Lung (tissue), 12 donors: Measurements from ENCODE around the gene BAD. TPM values are rescaled to one million over a fixed set of nuclear protein-coding genes. Genes with fewer than 3 reads are reported as not detected.
"Not testable (repeated sequence)": the region's sequence is repeated elsewhere in the genome, so short reads cannot be mapped to it uniquely, and the experiment has no call there.

Experiments
- ATAC-seq: fragments of 200-7000 bp; cut with Tn5 transposase; one replicate; pipeline ENCODE4 v1.9.1; 2020; ENCODE audit warnings: moderate number of reproducible peaks; ENCODE audit not compliant: insufficient read depth, low FRiP score
- DNase-seq, 3 donors: peaks; one replicate each; pipeline ENCODE4 v3.0.0-alpha.2; 2013 to 2017
- H3K27ac ChIP-seq, 2 donors: one replicate each; pipeline ENCODE4 v1.5.1; 2013; ENCODE audit warnings: mild to moderate bottlenecking in 2 of 2, moderate library complexity in 2 of 2, control low read depth in 1 of 2, inconsistent platforms in 1 of 2, low read depth in 1 of 2, low read length in 1 of 2
- H3K27me3 ChIP-seq, 3 donors: one replicate each; pipeline ENCODE4 v1.5.1; 2013; ENCODE audit warnings: low read length in 2 of 3; ENCODE audit not compliant: control insufficient read depth in 3 of 3, insufficient read depth in 3 of 3
- H3K36me3 ChIP-seq, 4 donors: one replicate each; pipeline ENCODE4 v1.5.1; 2013; ENCODE audit warnings: low read length in 4 of 4, mild to moderate bottlenecking in 1 of 4, moderate library complexity in 1 of 4; ENCODE audit not compliant: control insufficient read depth in 4 of 4, insufficient read depth in 4 of 4
- H3K4me1 ChIP-seq, 5 donors: one replicate each; pipeline ENCODE4 v1.5.1; 2013; ENCODE audit warnings: low read length in 5 of 5, mild to moderate bottlenecking in 2 of 5, moderate library complexity in 1 of 5; ENCODE audit not compliant: control insufficient read depth in 5 of 5, insufficient read depth in 5 of 5
- H3K4me3 ChIP-seq: one replicate; pipeline ENCODE4 v1.5.1; 2013; ENCODE audit warnings: mild to moderate bottlenecking, control low read depth, moderate library complexity
- H3K9ac ChIP-seq, 2 donors: one replicate each; pipeline ENCODE4 v1.5.1; 2013; ENCODE audit warnings: low read length in 2 of 2, control low read depth in 1 of 2; ENCODE audit not compliant: insufficient read depth in 1 of 2
- H3K9me3 ChIP-seq, 4 donors: one replicate each; pipeline ENCODE4 v1.5.1; 2013; ENCODE audit warnings: low read length in 3 of 4, mild to moderate bottlenecking in 1 of 4, moderate library complexity in 1 of 4; ENCODE audit not compliant: control insufficient read depth in 4 of 4, insufficient read depth in 3 of 4
- whole genome bisulfite sequencing, 2 donors: extraction: QIAGEN DNeasy Blood & Tissue Kit; methylation state at CpG; one replicate each; pipeline ENCODE4 v1.1.7; 2013; 5-methylcytosine and 5-hydroxymethylcytosine counted together
- polyA plus RNA-seq, 2 donors: library from polyadenylated mRNA; stranded (reverse); fragments of 200-250 nt; gene quantifications; one replicate each; pipeline ENCODE4 v1.2.1, GENCODE V29; 2013
- total RNA-seq, 2 donors: library from RNA; depleted of rRNA in 1 of 2; stranded (reverse); fragments of >200 nt in 1 of 2; gene quantifications; one replicate each; pipeline ENCODE4 v1.2.1, GENCODE V29; 2014 to 2021
- TF ChIP-seq, protein P1 (sequence below): IDR thresholded peaks from 2 replicates; pipeline ENCODE4 v1.5.1; 2012; ENCODE audit warnings: mild to moderate bottlenecking; ENCODE audit errors: control extremely low read depth, extremely low read depth
- donor health status: control.
- donor health status: control.
- donor health status: Bipolar disorder and iron deficiency.
- donor health status: healthy.
- donor health status: DM: yes; HTN: yes; CAD: no.

The BAD gene
- total and polyA plus RNA-seq, 4 donors = 69.5 to 127 (median 75.5) TPM

DNA sequence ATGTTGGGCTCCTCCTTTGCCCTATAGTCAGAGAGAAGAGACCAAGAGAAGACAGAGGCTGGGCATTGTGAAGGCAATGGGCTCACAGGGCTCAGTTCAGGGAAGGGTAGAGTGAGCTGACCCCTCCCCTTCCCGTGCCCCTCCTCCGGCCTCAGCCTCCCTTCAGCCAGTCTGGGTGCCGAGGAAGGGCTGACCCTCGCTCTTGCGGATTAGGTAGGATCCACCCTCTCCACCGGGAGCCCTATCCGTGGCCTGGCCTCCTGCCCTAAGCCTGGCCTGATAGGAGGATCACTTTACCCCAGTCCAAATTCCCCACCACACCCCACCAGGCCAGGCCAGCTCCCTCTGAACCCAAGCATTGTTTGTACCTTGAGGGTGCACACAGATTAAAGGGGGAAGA lies 35.9 kb downstream of the BAD start:
- Histone ChIP-seq H3K27me3 (no peaks in the 10 kb centered on the region), H3K9me3 (no peaks in the 10 kb centered on the region), H3K4me3 (no peak overlapping the region), H3K27ac (no peak overlapping the region), H3K36me3 (peaks cover 0 to 7% (median 1%) of the 10 kb centered on the region in 4 donors), H3K9ac (no peak overlapping the region), H3K4me1 (peaks cover 0 to 34% (median 14%) of the 10 kb centered on the region in 5 donors)
- WGBS, 2 donors = 77 to 92% methylated on average over 7 of the region's 7 CpGs
- DNase-seq (no peak), ATAC-seq (no peak)
- TF ChIP-seq, protein P1, sequence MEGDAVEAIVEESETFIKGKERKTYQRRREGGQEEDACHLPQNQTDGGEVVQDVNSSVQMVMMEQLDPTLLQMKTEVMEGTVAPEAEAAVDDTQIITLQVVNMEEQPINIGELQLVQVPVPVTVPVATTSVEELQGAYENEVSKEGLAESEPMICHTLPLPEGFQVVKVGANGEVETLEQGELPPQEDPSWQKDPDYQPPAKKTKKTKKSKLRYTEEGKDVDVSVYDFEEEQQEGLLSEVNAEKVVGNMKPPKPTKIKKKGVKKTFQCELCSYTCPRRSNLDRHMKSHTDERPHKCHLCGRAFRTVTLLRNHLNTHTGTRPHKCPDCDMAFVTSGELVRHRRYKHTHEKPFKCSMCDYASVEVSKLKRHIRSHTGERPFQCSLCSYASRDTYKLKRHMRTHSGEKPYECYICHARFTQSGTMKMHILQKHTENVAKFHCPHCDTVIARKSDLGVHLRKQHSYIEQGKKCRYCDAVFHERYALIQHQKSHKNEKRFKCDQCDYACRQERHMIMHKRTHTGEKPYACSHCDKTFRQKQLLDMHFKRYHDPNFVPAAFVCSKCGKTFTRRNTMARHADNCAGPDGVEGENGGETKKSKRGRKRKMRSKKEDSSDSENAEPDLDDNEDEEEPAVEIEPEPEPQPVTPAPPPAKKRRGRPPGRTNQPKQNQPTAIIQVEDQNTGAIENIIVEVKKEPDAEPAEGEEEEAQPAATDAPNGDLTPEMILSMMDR = no peak

DNA sequence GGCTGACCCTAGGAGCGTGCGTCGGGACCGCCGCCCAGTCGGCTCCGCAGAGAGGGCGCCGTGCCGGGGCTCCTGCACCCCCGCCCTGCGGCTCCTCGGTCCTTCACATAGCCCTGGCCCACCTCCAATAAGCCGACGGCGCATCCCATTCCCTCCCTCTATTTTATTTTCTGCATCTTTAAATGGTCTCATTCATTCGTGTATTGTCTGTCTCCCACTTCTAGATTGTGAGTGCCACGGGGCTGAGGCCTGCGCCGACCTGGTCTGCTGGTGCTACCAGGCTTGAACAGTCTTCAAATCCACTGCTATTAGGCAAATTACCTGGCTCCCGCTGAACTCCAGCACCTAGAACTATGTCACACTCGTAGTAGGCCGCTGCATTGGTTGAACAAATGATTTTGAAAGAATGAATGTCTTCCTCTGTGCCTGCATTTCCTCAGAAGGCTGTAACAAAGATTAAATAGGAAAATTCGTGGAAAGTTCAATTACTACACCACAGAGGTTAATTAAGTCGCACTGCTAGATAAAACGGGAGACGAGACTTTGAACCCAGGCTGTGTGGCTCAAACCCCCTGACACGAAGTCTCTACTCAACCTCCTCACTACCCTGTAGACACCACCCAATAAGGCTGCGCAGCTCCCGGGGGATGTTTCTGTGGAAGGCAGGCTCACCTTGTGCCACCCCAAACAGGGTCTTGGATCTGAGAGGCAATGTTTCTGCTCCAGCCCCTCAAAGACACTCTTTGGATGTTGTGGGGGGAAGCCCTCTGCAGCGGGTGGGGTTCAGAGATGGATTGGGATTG lies 36.5 kb downstream of the BAD start:
- TF ChIP-seq, protein P1 = no peak
- Histone ChIP-seq H3K9me3 (no peaks in the 10 kb centered on the region), H3K9ac (no peak overlapping the region), H3K4me3 (peak overlapping the region; percentile 23), H3K27me3 (no peaks in the 10 kb centered on the region), H3K36me3 (peaks cover 0 to 10% (median 1%) of the 10 kb centered on the region in 4 donors), H3K27ac (peak overlapping the region; percentile 67 to 74), H3K4me1 (peaks cover 0 to 34% (median 14%) of the 10 kb centered on the region in 5 donors)
- DNase-seq (no peak), ATAC-seq (no peak)
- 46% methylated on average over 31 of the region's 31 CpGs for WGBS, 2 donors

DNA sequence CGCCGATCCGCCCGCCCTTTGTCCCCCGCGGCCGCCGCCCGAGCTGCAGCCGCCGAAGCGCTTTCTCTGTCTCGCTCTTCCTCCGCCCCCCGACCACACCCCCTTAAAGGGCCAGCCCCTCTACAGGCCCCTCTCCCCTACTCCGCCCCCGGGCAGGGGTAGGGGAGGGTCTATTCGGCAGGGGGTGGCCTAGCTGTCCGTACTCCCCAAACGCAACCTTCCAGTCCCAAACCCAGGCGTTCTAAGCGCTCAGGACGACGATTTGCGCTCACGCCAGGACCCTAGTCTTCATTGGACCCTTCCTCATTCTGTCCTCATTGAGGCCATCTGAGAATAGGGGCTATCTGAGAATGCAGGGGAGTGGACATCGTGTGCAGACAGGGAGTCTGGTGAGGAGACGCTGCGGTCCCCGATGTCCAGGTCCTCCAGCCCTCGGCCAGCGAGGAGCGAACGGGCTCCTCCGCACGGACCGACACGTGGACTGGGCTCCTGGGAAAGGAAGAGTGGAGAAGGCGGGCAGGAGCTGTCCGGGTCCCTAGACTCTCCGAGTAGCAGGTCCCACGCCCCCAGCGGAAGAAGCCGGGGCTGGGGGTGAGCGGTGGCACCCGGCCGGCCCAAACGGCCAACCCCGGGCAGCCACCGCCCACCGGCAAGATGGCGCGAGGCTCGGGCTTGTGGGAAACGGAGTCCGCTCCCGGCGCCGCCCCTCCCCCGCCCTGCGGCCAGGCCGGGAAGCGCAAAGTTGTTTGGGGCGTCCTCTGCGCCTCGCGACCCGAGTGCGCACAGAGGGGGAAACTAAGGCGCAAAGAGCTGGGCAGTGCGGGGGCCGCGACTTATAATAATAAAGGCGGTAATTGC lies 37.4 kb downstream of the BAD start, which contains the start of gene PPP1R14B:
PPP1R14B (minus strand) TSS at position 73 of the 858 bp plus-strand sequence. CDS start 270 bp downstream, outside the sequence.
- TF ChIP-seq, protein P1 = no peak
- peak within 1 kb of the TSS in 1 of 2 donors; percentile 11 for H3K9ac ChIP-seq

DNA sequence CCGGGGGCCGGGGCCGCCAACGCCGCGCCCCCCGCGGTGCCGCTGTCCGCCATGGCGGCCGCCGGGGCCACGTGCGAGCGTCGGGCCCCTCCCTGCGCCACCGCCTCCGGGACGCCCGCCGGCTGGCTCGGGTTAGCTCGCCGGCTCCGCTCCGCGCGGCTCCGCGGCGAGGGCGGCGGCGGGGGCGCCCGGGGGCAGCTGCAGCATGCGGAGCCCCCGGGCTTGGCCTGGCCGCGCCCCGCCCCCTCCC lies 37.9 kb downstream of the BAD start:
- WGBS, 2 donors = 0 to 1% methylated on average over 2 to 42 of the region's 43 CpGs
- not testable (repeated sequence) for H3K9me3 ChIP-seq, H3K27me3 ChIP-seq, H3K9ac ChIP-seq, ATAC-seq, DNase-seq
- peaks cover 0 to 32% (median 5%) of the 10 kb centered on the region in 5 donors for H3K4me1 ChIP-seq
- H3K36me3 ChIP-seq = peaks cover 0 to 10% (median 1%) of the 10 kb centered on the region in 4 donors
- H3K27ac ChIP-seq = peak overlapping the region in 1 of 2 donors; percentile 88
- peak overlapping the region; percentile 61 for H3K4me3 ChIP-seq

More for the DNA sequence above, 37.4 kb downstream of the BAD start, which contains the start of gene PPP1R14B:
- Histone ChIP-seq H3K27ac (peak within 1 kb of the TSS; percentile 84 to 88), H3K9me3 (no peaks in the 10 kb centered on the region), H3K4me3 (peak within 1 kb of the TSS; percentile 61), H3K27me3 (no peaks in the 10 kb centered on the region), H3K4me1 (peaks cover 0 to 37% (median 5%) of the 10 kb centered on the region in 5 donors), H3K36me3 (peaks cover 0 to 10% (median 1%) of the 10 kb centered on the region in 4 donors)
- peak; percentile 89 to 91 (median 91) for DNase-seq
- peak; percentile 82 for ATAC-seq
- WGBS, 2 donors = 1% methylated on average over 58 to 74 of the region's 74 CpGs
